Tibial nerve (tissue), 4 donors: Measurements from ENCODE around the gene FGF14.

Experiments
- EP300 ChIP-seq, 2 donors: sonication (generic); formaldehyde crosslinking; IDR thresholded peaks; one replicate each; pipeline ENCODE4 v1.6.1; 2017; ENCODE audit warnings: antibody characterized with exemption in 2 of 2, mild to moderate bottlenecking in 1 of 2
- POLR2A ChIP-seq, 2 donors: fragments of 450-650 bp; IDR thresholded peaks; one replicate each; pipeline ENCODE4 v1.6.1; 2017; ENCODE audit warnings: antibody characterized with exemption in 2 of 2, mild to moderate bottlenecking in 2 of 2, moderate library complexity in 2 of 2
- TF ChIP-seq, protein P1 (sequence below), 5 experiments: fragments of 200-600 bp in 3 of 5; fragments of 450-650 bp in 2 of 5; sonication (generic) in 3 of 5; IDR thresholded peaks; one replicate each; pipeline ENCODE4 v1.5.1; 2016 to 2019; ENCODE audit warnings: antibody characterized with exemption in 5 of 5, mild to moderate bottlenecking in 3 of 5, moderate library complexity in 2 of 5

DNA sequence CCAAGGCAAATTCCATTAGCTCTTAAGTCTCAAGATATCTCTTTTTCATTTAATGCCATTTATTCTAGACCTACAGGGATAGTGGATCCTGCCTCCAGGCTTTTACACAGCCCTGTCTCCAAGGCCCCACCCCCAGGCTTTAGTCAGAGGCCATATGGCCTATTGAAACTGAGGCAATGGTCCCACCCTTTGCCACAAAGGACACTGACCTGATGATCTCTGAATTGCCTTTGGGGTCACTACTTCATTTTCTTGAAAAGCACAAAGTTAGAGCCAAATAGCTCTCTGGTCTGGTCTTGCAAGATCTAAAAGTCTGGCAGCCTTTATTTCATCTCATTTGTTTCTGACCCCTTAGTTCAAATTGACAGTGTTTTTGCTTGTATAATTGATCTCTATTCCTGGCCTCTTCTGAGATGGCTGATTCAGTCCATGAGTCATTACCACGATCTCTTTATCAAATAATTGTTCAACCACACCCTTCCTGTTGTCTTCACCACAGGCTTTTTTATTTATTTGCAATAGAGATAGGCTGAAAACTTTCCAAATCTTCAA lies 209.8 kb downstream of the FGF14 start:
- TF ChIP-seq, protein P1, sequence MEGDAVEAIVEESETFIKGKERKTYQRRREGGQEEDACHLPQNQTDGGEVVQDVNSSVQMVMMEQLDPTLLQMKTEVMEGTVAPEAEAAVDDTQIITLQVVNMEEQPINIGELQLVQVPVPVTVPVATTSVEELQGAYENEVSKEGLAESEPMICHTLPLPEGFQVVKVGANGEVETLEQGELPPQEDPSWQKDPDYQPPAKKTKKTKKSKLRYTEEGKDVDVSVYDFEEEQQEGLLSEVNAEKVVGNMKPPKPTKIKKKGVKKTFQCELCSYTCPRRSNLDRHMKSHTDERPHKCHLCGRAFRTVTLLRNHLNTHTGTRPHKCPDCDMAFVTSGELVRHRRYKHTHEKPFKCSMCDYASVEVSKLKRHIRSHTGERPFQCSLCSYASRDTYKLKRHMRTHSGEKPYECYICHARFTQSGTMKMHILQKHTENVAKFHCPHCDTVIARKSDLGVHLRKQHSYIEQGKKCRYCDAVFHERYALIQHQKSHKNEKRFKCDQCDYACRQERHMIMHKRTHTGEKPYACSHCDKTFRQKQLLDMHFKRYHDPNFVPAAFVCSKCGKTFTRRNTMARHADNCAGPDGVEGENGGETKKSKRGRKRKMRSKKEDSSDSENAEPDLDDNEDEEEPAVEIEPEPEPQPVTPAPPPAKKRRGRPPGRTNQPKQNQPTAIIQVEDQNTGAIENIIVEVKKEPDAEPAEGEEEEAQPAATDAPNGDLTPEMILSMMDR (IDR thresholded peaks at IDR 0.05): no peak
- TF ChIP-seq POLR2A (IDR thresholded peaks at IDR 0.05): no peak
- no peak for TF ChIP-seq EP300 (IDR thresholded peaks at IDR 0.05)
